HFFc6 (cell line): ENCODE data around the gene RCSD1. TPM values are rescaled to one million over a fixed set of nuclear protein-coding genes. Genes with fewer than 3 reads are reported as not detected.
A peak's percentile ranks its signal among the peaks of the same experiment; 100 is the strongest.

Experiments used
- DNase-seq: peaks from one replicate; pipeline ENCODE4 v3.0.0-alpha.2; 2018
- H3K27ac Mint-ChIP-seq: 2 replicates; pipeline ENCODE4 v1.8.0; 2020; ENCODE audit warnings: mild to moderate bottlenecking, mixed read lengths
- H3K27me3 Mint-ChIP-seq: 2 replicates; pipeline ENCODE4 v1.8.0; 2021; ENCODE audit warnings: mild to moderate bottlenecking, moderate library complexity, mixed read lengths; ENCODE audit not compliant: insufficient read depth
- H3K36me3 Mint-ChIP-seq: 2 replicates; pipeline ENCODE4 v1.8.0; 2021; ENCODE audit warnings: low read depth, mixed read lengths
- H3K4me1 Mint-ChIP-seq: 2 replicates; pipeline ENCODE4 v1.8.0; 2020; ENCODE audit warnings: low read depth, mixed read lengths
- H3K4me3 Mint-ChIP-seq: 2 replicates; pipeline ENCODE4 v1.8.0; 2020; ENCODE audit warnings: mild to moderate bottlenecking, moderate library complexity, mixed read lengths
- H3K9me3 Mint-ChIP-seq: 2 replicates; pipeline ENCODE4 v1.8.0; 2020; ENCODE audit warnings: mild to moderate bottlenecking, mixed read lengths
- CTCF ChIP-seq: fragments of 200-600 bp; sonication (generic); IDR thresholded peaks from 2 replicates; pipeline ENCODE4 v1.5.0; 2021; ENCODE audit warnings: antibody characterized with exemption, mild to moderate bottlenecking
- total RNA-seq, 6 experiments: library from RNA; stranded (reverse); fragmentation: NEBNext Ultra II Directional; extraction: Animal tissue kit (Norgen Biotek cat#: 25700); gene quantifications; 2 replicates in 1 of 6; 3 replicates in 5 of 6; pipeline ENCODE4 v1.2.3, GENCODE V29; 2021

Gene RCSD1
- total RNA-seq, 6 experiments from 2014 or later, result not detected

GRCh38 chr1:167722152-167722869, 92.3 kb downstream of the RCSD1 start:
- no peak for DNase-seq
- Mint-ChIP-seq H3K4me3 (peak overlapping the region; percentile 86), H3K27ac (peak overlapping the region; percentile 76), H3K4me1 (peaks cover 75% of the 10 kb centered on the region), H3K36me3 (peaks cover 20% of the 10 kb centered on the region), H3K9me3 (no peaks in the 10 kb centered on the region), H3K27me3 (peaks cover 1% of the 10 kb centered on the region)
- TF ChIP-seq CTCF, result no peak

- no peaks in the 10 kb centered on the region for H3K9me3 Mint-ChIP-seq
- H3K4me1 Mint-ChIP-seq, result peaks cover 74% of the 10 kb centered on the region
- peaks cover 20% of the 10 kb centered on the region for H3K36me3 Mint-ChIP-seq
- peaks cover 1% of the 10 kb centered on the region for H3K27me3 Mint-ChIP-seq
- peak; percentile 25 for DNase-seq
- TF ChIP-seq CTCF, result no peak
- peak overlapping the region; percentile 86 for H3K4me3 Mint-ChIP-seq
- H3K27ac Mint-ChIP-seq, result peak overlapping the region; percentile 76
Measured at GRCh38 chr1:167722870-167723251, 92.8 kb downstream of the RCSD1 start.

GRCh38 chr1:167723707-167724323, 93.8 kb downstream of the RCSD1 start:
- H3K27ac Mint-ChIP-seq, result no peak overlapping the region
- H3K4me3 Mint-ChIP-seq, result peak overlapping the region; percentile 86
- no peak for DNase-seq
- H3K36me3 Mint-ChIP-seq, result peaks cover 20% of the 10 kb centered on the region
- H3K27me3 Mint-ChIP-seq, result peaks cover 1% of the 10 kb centered on the region
- TF ChIP-seq CTCF, result no peak
- peaks cover 64% of the 10 kb centered on the region for H3K4me1 Mint-ChIP-seq
- no peaks in the 10 kb centered on the region for H3K9me3 Mint-ChIP-seq

GRCh38 chr1:167726008-167726407, 96.0 kb downstream of the RCSD1 start:
- peak overlapping the region; percentile 18; the same call in 1 of the 2 replicates for H3K4me3 Mint-ChIP-seq
- H3K27me3 Mint-ChIP-seq, result peaks cover 1% of the 10 kb centered on the region; the same call in 1 of the 2 replicates
- TF ChIP-seq CTCF, result no peak
- peak overlapping the region; percentile 32 for H3K27ac Mint-ChIP-seq
- peaks cover 57% of the 10 kb centered on the region for H3K4me1 Mint-ChIP-seq
- peaks cover 29% of the 10 kb centered on the region for H3K36me3 Mint-ChIP-seq
- H3K9me3 Mint-ChIP-seq, result no peaks in the 10 kb centered on the region
- no peak for DNase-seq

GRCh38 chr1:167728818-167729410, 98.9 kb downstream of the RCSD1 start:
- H3K27me3 Mint-ChIP-seq, result peaks cover 1% of the 10 kb centered on the region; the same call in 1 of the 2 replicates
- peaks cover 28% of the 10 kb centered on the region for H3K36me3 Mint-ChIP-seq
- no peak for DNase-seq
- no peaks in the 10 kb centered on the region for H3K9me3 Mint-ChIP-seq
- no peak for TF ChIP-seq CTCF
- H3K4me1 Mint-ChIP-seq, result peaks cover 44% of the 10 kb centered on the region
- no peak overlapping the region for H3K4me3 Mint-ChIP-seq
- no peak overlapping the region for H3K27ac Mint-ChIP-seq
